CD1c-positive myeloid dendritic cell (primary cell): ENCODE measurements around the gene MAPK11.

Experiments
- DNase-seq: peaks from one replicate; pipeline ENCODE4 v3.0.0-alpha.2; 2016; ENCODE audit errors: extremely low spot score

MAPK11 gene

GRCh38 chr22:50248196-50249081 lies 21.7 kb downstream of the MAPK11 start:
- no peak for DNase-seq

- DNase-seq: peak; percentile 27
Observed at GRCh38 chr22:50247748-50248147, 22.4 kb downstream of the MAPK11 start.

GRCh38 chr22:50246242-50247175 lies 23.7 kb downstream of the MAPK11 start:
- DNase-seq: no peak

GRCh38 chr22:50245214-50246072 lies 24.7 kb downstream of the MAPK11 start:
- no peak for DNase-seq

GRCh38 chr22:50244420-50245213 lies 25.6 kb downstream of the MAPK11 start, which contains the start of gene TUBGCP6:
Gene TUBGCP6 (minus strand): TSS chr22:50245023. CDS start chr22:50244459, 564 bp downstream.
- peak; percentile 97 for DNase-seq

- peak; percentile 15 for DNase-seq
Observed at GRCh38 chr22:50243685-50244419, 26.3 kb downstream of the MAPK11 start.

- DNase-seq: no peak
Observed at GRCh38 chr22:50242406-50242949, 27.7 kb downstream of the MAPK11 start.

GRCh38 chr22:50238755-50239154 lies 31.4 kb downstream of the MAPK11 start:
- DNase-seq: no peak

GRCh38 chr22:50236731-50237409 lies 33.3 kb downstream of the MAPK11 start:
- DNase-seq: no peak

- no peak for DNase-seq
Observed at GRCh38 chr22:50233223-50233622, 37.0 kb downstream of the MAPK11 start.

- no peak for DNase-seq
Observed at GRCh38 chr22:50232481-50233151, 37.6 kb downstream of the MAPK11 start.

GRCh38 chr22:50229370-50229769 lies 40.8 kb downstream of the MAPK11 start:
- no peak for DNase-seq

GRCh38 chr22:50228366-50228765 lies 41.8 kb downstream of the MAPK11 start:
- no peak for DNase-seq

- no peak for DNase-seq
Observed at GRCh38 chr22:50227579-50228215, 42.5 kb downstream of the MAPK11 start.

- no peak for DNase-seq
Observed at GRCh38 chr22:50226875-50227165, 43.4 kb downstream of the MAPK11 start.

GRCh38 chr22:50226063-50226874 lies 43.9 kb downstream of the MAPK11 start:
- DNase-seq: no peak
